ENCODE results near the gene ZDHHC17.

- TF ChIP-seq CTCF (IDR thresholded peaks at IDR 0.05) (no peak), ZFX (IDR thresholded peaks at IDR 0.05; ENCODE audit: borderline replicate concordance) (no peak)
Measured at GRCh38 chr12:76787689-76788088, 23.8 kb downstream of the ZDHHC17 start.
